ENCODE data around the gene GKN2. TPM values are rescaled to one million over a fixed set of nuclear protein-coding genes. Genes with fewer than 3 reads are reported as not detected.

Gene GKN2
- total RNA-seq, 2 experiments from 2014 or later: not detected

DNA sequence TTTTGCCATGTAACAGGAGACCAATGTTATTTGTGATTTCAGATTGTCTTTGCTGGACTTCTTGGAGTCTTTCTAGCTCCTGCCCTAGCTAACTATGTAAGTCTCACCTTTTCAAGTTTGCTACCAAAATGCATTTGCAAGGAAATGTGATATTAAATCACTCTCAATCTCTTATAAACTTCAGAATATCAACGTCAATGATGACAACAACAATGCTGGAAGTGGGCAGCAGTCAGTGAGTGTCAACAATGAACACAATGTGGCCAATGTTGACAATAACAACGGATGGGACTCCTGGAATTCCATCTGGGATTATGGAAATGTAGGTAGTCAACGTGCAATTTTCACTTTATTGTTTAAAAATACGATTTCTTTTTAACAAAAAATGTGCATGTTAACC lies 24.8 kb upstream of the GKN2 start:
- H4K20me1 ChIP-seq (ENCODE audit: insufficient read depth, low read length): no peaks in the 10 kb centered on the region
- CTCF ChIA-PET (ENCODE audit: unreplicated experiment): no interaction called here
- no peaks in the 10 kb centered on the region for H3K4me1 ChIP-seq (ENCODE audit: insufficient read depth, low read length, poor library complexity, severe bottlenecking)
- no peak overlapping the region for H2AFZ ChIP-seq (ENCODE audit: low read length)
- no peaks in the 10 kb centered on the region for H3K9me2 ChIP-seq (ENCODE audit: insufficient read depth, low read length)
- no peaks in the 10 kb centered on the region for H3K79me2 ChIP-seq (ENCODE audit: insufficient read depth, low read depth, low read length)
- no TSS peak for BruUV-seq (replicated peaks)
- H3K4me3 ChIP-seq (ENCODE audit: low read depth, low read length, poor library complexity, severe bottlenecking): no peak overlapping the region
- H3K27ac ChIP-seq (ENCODE audit: low read depth, low read length, poor library complexity, severe bottlenecking): no peak overlapping the region
- no peaks in the 10 kb centered on the region for H3K9me3 ChIP-seq (ENCODE audit: low read length)
- POLR2A ChIA-PET: interaction anchor here (0.7 kb wide), 1 partner anchor 194 kb away, joined by 4 read pairs; no protein-coding TSS in a partner anchor
- no peaks in the 10 kb centered on the region for H3K36me3 ChIP-seq (ENCODE audit: insufficient read depth, low read length)
- TF ChIP-seq CTCF (conservative IDR thresholded peaks at IDR 0.05; ENCODE audit: low read length) (no peak), EZH2phosphoT487 (IDR thresholded peaks at IDR 0.05; ENCODE audit: borderline replicate concordance, low read depth, low read length) (no peak)
- no peak for DNase-seq (ENCODE audit: low spot score)
- intact Hi-C loops (cut with micrococcal nuclease; ENCODE audit: unreplicated experiment): no loop called here
- no peak overlapping the region for H3K4me2 ChIP-seq (ENCODE audit: low read length)

- no TSS peak for BruUV-seq (replicated peaks)
- DNase-seq (ENCODE audit: low spot score): no peak
- H3K36me3 ChIP-seq (ENCODE audit: insufficient read depth, low read length): no peaks in the 10 kb centered on the region
- ChIA-PET POLR2A (interaction anchor here (0.6 kb wide), 1 partner anchor 222 kb away, joined by 3 read pairs; no protein-coding TSS in a partner anchor), CTCF (ENCODE audit: unreplicated experiment) (no interaction called here)
- H3K4me2 ChIP-seq (ENCODE audit: low read length): no peak overlapping the region
- H3K4me3 ChIP-seq (ENCODE audit: low read depth, low read length, poor library complexity, severe bottlenecking): no peak overlapping the region
- no peaks in the 10 kb centered on the region for H3K9me2 ChIP-seq (ENCODE audit: insufficient read depth, low read length)
- intact Hi-C loops (cut with micrococcal nuclease; ENCODE audit: unreplicated experiment): no loop called here
- no peaks in the 10 kb centered on the region for H4K20me1 ChIP-seq (ENCODE audit: insufficient read depth, low read length)
- H3K79me2 ChIP-seq (ENCODE audit: insufficient read depth, low read depth, low read length): no peaks in the 10 kb centered on the region
- no peak overlapping the region for H3K27ac ChIP-seq (ENCODE audit: low read depth, low read length, poor library complexity, severe bottlenecking)
- H3K4me1 ChIP-seq (ENCODE audit: insufficient read depth, low read length, poor library complexity, severe bottlenecking): no peaks in the 10 kb centered on the region
- H3K9me3 ChIP-seq (ENCODE audit: low read length): no peaks in the 10 kb centered on the region
- TF ChIP-seq CTCF (conservative IDR thresholded peaks at IDR 0.05; ENCODE audit: low read length) (no peak), EZH2phosphoT487 (IDR thresholded peaks at IDR 0.05; ENCODE audit: borderline replicate concordance, low read depth, low read length) (no peak)
- H2AFZ ChIP-seq (ENCODE audit: low read length): no peak overlapping the region
Observed at GRCh38 chr2:68975844-68976243, 23.2 kb upstream of the GKN2 start.

GRCh38 chr2:68974946-68975665 lies 22.4 kb upstream of the GKN2 start:
- no peak for DNase-seq (ENCODE audit: low spot score)
- ChIA-PET CTCF (ENCODE audit: unreplicated experiment) (no interaction called here), POLR2A (interaction anchor here (0.6 kb wide), 1 partner anchor 223 kb away, joined by 3 read pairs; no protein-coding TSS in a partner anchor)
- Histone ChIP-seq H3K79me2 (ENCODE audit: insufficient read depth, low read depth, low read length) (no peaks in the 10 kb centered on the region), H3K9me2 (ENCODE audit: insufficient read depth, low read length) (no peaks in the 10 kb centered on the region), H3K4me3 (ENCODE audit: low read depth, low read length, poor library complexity, severe bottlenecking) (no peak overlapping the region), H2AFZ (ENCODE audit: low read length) (no peak overlapping the region), H3K4me1 (ENCODE audit: insufficient read depth, low read length, poor library complexity, severe bottlenecking) (no peaks in the 10 kb centered on the region), H3K9me3 (ENCODE audit: low read length) (no peaks in the 10 kb centered on the region), H3K27ac (ENCODE audit: low read depth, low read length, poor library complexity, severe bottlenecking) (no peak overlapping the region), H3K4me2 (ENCODE audit: low read length) (no peak overlapping the region), H4K20me1 (ENCODE audit: insufficient read depth, low read length) (no peaks in the 10 kb centered on the region), H3K36me3 (ENCODE audit: insufficient read depth, low read length) (no peaks in the 10 kb centered on the region)
- intact Hi-C loops (cut with micrococcal nuclease; ENCODE audit: unreplicated experiment): no loop called here
- BruUV-seq (replicated peaks): no TSS peak
- TF ChIP-seq CTCF (conservative IDR thresholded peaks at IDR 0.05; ENCODE audit: low read length) (no peak), EZH2phosphoT487 (IDR thresholded peaks at IDR 0.05; ENCODE audit: borderline replicate concordance, low read depth, low read length) (no peak)
